Measurements from ENCODE around the gene USP51. TPM values are rescaled to one million over a fixed set of nuclear protein-coding genes. Genes with fewer than 3 reads are reported as not detected.
"Not testable (repeated sequence)": the region's sequence is repeated elsewhere in the genome, so short reads cannot be mapped to it uniquely, and the experiment has no call there.

USP51 gene
- 0.43 and 0.99 TPM in 2 replicates for total RNA-seq (2014; rRNA removed; shearing (Covaris generic); ENCODE audit: low replicate concordance)

DNA sequence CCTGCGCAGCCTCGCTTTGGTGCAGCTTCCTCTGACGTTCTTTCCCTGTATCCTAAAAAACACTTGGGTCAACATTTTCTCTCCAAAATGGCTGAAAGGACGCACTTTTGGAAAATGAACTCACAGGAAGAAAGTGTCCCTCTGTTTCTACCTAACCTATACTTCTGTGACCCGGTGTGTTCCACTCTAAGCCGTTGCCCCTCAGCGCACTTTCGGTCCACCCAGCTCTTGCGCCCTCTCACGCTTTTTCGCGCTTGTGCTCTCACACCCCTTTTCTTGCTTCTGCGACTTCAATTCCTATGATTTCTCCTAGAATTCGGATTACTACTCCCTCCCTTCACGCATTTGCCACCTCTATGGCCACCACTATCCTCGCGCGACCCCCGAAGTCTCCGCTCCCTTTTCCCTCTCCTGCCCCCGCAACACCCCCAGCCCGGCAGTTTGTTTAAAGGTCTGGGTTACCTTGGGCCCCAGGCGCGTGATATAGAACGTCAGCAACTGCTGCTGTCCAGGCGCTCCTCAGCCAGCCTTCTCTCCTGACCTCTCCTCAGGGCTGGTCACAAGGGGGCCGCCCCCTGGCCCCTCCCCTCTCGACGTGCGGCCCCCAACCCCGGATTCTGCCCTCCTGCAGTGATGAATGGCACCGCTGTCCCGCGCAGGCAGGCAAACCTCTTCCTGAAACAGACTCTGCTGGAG is at the start of gene USP51:
TSS of gene USP51 (minus strand) at position 535 of the 696 bp plus-strand sequence. CDS start 909 bp downstream, outside the sequence.
- Histone ChIP-seq H3K36me3 (no peaks in the 10 kb centered on the region), H3K9me3 (no peaks in the 10 kb centered on the region), H3K4me3 (peak within 1 kb of the TSS; percentile 53), H3K27me3 (no peaks in the 10 kb centered on the region)
- peak; percentile 2 for DNase-seq

DNA sequence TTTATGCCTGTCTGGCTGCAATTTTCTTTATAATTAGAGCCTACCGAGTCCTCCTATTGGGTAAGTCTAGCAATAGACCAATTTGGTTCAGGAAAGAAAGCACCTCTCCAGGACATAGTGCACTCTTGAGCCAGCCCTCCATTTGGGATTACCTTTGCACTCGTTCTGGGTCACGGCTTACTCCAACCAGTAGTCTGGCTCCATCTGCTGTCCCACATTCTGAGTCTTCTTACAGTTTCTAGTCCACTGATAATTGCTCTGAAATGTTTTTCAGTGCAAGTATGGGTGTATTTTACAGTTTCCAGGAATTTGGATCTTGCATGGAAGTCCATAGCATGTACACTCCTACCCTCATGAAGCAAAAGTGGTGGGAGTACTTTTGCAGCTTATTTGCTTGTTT is 34.8 kb upstream of the USP51 start:
- H3K9me3 ChIP-seq, result no peaks in the 10 kb centered on the region
- DNase-seq, result no peak
- H3K27me3 ChIP-seq, result no peaks in the 10 kb centered on the region
- no peaks in the 10 kb centered on the region for H3K36me3 ChIP-seq
- H3K4me3 ChIP-seq, result no peak overlapping the region

DNA sequence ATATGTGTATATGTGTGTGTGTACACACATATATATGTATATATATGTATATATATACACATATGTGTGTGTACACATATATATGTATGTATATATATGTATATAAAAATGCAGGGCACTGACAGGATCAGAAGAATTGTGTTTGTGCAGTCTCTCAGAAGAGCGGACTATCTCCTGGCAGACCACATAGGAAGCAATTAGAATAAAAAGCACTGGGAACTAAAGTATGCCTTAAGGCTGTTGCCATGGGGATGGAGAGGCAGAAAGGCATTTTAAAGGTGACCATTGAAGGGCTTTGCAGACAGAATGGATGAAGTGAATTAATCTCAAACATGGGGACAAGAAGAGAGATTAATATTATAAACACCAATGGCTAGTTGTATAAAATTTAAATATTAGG is 33.7 kb upstream of the USP51 start:
- Histone ChIP-seq H3K4me3 (no peak overlapping the region), H3K36me3 (no peaks in the 10 kb centered on the region), H3K27me3 (no peaks in the 10 kb centered on the region), H3K9me3 (no peaks in the 10 kb centered on the region)
- DNase-seq, result no peak

DNA sequence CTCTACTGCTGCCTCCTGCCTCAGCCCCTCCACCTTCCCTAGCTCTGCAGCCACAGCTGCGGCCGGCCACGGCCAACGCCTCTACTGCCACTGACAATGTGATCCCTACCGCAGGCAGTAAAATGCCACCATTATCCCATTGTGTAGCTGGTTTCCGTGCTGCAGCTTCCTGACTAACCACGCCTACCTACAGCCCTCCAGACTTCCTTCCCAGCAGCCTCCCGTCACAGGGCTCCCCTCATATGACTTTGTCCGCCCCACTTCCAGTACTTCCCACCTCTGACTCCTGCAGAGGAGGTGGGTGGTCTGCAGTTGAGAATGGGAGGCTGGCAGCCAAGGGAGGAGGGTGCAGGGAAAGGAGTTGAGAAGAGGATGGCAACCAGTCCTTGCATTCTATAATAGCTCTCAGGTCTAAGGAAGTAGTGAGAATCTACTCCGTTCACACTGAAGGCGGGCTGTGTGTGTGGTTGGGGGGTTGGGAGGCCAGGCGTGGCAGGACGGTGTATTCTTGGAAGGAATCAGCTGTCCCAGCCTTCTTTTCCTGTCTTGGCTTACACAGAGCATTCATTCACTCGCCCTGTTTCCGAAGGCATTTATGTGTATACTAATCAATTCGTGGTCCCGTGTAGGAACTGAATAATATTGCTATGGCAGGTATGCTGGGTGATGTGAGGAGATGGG is 33.1 kb upstream of the USP51 start:
- Histone ChIP-seq H3K36me3 (no peaks in the 10 kb centered on the region), H3K4me3 (no peak overlapping the region), H3K9me3 (no peaks in the 10 kb centered on the region), H3K27me3 (no peaks in the 10 kb centered on the region)
- DNase-seq, result no peak

DNA sequence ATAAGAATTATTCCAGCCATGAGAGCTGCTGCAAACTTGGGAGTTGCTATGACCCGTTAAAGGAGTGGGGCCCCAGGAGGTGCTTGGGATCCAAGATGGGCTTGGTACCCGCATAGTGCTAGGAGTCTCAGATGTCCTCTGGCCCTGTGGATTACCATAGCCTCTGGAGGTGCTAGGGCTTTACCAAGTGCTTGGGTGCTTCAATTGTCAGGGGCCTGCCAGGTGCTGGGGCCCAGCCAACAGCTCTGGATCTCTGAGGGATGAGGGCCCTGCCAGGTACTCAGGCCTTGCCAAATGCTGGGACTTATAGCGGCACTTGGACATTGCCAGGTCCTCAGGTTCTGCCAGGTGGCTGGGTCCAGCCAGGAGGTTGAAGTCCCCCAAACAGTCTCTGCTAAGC is 32.0 kb upstream of the USP51 start:
- H3K4me3 ChIP-seq, result no peak overlapping the region
- DNase-seq, result no peak
- no peaks in the 10 kb centered on the region for H3K36me3 ChIP-seq
- H3K9me3 ChIP-seq, result no peaks in the 10 kb centered on the region
- H3K27me3 ChIP-seq, result no peaks in the 10 kb centered on the region

DNA sequence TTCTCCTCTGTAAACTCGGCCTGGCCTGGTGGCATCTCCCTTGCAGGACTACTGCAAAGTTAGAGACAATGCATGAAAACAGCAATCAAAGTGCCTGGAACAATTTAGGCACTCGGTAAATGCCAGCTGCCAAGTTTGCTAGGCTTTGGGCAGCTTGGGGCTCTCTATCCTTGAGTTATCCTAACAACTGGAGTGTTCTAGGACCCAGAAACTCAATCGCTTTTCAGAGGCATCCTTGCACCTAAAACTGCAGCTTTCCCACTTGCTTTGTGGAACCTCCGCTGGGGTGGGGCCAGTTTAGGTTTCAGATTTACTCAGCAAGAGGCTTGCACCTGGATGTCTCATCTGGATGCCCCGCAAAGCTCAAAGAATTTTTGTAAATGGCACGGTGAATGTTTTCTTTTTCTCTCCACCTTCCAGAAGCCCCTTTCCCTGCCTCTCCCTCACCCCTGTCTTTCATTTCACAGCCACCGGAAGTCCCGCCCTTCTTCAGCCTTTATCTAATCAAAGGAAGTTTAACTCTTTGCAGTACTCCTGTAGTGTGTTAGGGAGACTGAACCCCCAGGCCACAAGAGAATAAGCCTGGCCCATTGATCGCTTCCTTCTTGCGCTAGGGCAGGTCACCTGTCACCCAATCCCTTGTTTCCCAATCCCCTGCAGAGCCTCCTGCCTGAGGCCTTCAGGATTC is 27.3 kb upstream of the USP51 start:
- H3K4me3 ChIP-seq, DNase-seq, H3K27me3 ChIP-seq, H3K36me3 ChIP-seq, H3K9me3 ChIP-seq: not testable (repeated sequence)

DNA sequence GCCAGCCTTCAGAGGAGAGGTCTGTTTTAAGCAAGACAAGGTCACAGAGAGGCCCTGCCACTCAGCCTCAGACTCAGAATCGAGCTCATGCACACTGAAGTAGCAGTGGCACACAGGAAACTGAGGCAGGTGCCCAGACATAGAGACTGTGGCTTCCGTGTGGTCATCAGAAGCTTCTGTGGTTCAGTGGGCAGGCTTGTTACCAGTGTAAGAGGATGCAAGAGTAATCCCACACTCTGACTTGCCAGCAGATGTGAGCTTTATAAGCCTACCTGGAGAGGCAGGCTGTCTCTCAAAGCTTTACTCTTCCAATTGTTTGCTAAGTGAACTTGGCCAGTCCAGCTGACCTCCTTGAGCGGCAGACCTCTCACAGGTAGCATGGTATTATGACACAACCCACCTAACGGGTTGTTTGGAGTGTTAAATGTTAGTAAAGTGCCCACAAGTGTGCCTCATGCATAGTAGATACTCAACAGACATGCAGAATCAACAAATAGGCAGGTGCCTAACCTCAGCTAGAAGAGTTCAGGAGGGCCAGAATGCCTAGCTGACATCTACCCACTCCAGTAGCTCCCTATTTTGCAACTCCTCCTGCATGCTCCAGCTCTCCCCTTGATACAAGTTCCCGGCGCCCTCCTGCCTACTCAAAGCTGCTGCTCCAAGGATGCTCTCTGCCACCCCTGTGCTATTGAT is 23.5 kb upstream of the USP51 start:
- not testable (repeated sequence) for H3K27me3 ChIP-seq, H3K9me3 ChIP-seq, H3K4me3 ChIP-seq, H3K36me3 ChIP-seq, DNase-seq

DNA sequence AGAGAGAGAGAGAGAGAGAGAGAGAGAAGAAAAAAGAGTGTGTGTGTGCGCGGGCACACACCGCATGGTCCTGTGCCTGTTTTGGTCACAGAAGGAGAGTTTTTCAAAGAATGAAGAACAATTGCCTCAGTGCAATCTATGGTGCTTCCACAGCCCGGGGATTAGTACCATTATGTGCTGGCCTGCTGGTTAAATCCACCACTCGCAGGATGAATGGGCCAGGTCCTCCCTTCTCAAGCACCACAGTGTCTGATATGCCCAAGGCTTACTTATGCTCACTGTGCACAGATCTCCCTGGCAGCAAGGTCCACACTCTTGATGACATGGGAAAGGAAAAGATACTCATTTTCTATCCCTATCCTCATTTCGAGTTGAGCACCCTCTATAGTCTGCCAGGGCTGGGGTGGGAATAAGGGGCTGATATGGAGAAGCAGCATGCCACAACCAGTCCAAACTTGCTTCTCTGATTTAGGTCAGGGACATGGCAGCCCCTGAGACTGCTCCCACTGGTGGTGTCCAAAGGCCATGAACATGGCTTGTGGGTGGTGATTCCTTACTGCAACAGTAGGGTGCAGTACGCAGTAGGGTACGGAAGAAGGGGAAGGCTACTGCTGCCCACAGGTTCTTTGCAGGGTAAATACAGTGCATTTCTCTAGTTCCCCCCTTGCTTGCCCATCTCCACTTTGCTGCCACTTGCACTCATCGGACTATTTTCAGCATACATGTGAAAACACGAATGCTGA is 18.9 kb upstream of the USP51 start:
- not testable (repeated sequence) for H3K9me3 ChIP-seq, H3K4me3 ChIP-seq, H3K36me3 ChIP-seq, DNase-seq, H3K27me3 ChIP-seq

DNA sequence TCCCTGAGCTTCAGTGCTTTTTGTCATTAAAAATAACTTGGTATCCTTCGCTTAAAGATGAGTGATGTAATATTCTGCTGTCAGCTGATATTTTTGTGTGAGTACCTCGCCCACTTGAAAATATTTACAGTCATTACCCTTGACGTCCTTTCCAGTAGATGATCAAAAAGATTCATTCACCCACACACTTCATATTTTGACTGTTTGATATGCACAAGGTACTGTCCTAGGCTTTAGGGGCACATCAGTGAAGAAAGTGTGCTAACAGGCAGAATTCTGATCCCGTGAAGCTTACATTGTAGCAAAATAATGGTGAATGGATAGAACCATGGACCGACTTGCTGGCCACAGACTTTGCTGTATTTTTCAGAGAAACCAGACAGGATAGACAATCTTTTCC is 18.1 kb upstream of the USP51 start:
- not testable (repeated sequence) for H3K27me3 ChIP-seq, DNase-seq

DNA sequence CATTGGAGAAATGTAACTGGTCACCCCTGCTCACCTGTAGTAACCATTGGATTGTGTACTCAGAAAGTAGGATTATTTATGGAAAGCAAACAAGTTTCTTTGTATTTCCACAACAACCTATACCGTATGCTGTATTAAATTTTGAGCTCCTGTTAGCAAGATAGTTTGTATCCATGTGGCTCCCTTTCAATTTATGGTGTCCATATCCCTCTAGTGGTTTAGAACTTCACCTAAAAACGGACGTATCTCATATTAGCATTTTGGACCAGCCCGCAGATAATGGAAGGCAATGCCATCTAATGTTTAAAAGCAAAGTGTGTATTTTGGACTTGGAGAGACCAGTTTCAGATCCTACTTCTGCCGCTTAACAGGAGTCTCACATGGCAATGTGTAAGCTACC is 17.4 kb upstream of the USP51 start:
- not testable (repeated sequence) for H3K36me3 ChIP-seq, H3K9me3 ChIP-seq, H3K4me3 ChIP-seq, H3K27me3 ChIP-seq, DNase-seq

More for the DNA sequence above, 18.1 kb upstream of the USP51 start:
- not testable (repeated sequence) for H3K4me3 ChIP-seq, H3K9me3 ChIP-seq, H3K36me3 ChIP-seq

DNA sequence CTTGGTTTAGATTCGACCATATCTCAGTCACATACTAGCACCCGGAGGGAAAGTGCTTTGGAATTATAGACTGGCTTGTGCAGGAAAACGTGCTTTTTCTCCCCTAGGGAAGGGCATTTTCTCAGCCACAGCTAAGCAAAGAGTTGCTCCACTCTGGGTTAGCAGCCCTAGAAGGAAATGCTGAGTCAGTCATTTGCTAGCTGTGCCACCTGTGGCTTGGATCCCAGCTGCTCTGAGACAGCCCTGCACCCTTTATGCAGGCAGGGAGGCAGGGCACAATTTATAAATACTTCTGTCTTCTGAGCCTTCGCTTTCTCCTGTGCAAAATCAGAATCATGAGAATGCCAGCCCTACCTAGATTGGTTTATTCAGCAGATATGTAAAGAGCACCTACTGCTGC is 1.3 kb upstream of the USP51 start:
- no peak for DNase-seq
- Histone ChIP-seq H3K9me3 (no peaks in the 10 kb centered on the region), H3K4me3 (no peak overlapping the region), H3K27me3 (no peaks in the 10 kb centered on the region), H3K36me3 (no peaks in the 10 kb centered on the region)

DNA sequence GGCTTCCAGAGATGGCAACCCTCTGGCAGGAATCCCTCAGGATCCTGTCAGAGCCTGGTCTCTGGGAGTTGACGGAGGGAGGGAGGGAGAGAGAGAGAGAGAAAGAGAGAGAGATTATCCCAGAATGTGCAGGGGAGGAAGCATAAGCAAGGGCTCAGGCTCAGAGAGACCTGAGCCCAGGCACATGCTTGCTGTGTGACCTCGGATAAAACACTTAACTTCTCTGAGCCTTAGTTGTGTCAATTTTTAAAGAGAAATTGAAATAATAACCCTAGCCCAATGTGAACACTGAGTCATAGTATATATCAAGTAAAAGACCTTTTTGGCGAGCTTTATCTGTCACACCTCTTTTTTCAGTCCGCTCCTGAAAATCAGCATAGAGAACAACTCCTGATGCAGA is 473 bp upstream of the USP51 start:
- H3K27me3 ChIP-seq, result no peaks in the 10 kb centered on the region
- no peak overlapping the region for H3K4me3 ChIP-seq
- no peak for DNase-seq
- no peaks in the 10 kb centered on the region for H3K36me3 ChIP-seq
- no peaks in the 10 kb centered on the region for H3K9me3 ChIP-seq

DNA sequence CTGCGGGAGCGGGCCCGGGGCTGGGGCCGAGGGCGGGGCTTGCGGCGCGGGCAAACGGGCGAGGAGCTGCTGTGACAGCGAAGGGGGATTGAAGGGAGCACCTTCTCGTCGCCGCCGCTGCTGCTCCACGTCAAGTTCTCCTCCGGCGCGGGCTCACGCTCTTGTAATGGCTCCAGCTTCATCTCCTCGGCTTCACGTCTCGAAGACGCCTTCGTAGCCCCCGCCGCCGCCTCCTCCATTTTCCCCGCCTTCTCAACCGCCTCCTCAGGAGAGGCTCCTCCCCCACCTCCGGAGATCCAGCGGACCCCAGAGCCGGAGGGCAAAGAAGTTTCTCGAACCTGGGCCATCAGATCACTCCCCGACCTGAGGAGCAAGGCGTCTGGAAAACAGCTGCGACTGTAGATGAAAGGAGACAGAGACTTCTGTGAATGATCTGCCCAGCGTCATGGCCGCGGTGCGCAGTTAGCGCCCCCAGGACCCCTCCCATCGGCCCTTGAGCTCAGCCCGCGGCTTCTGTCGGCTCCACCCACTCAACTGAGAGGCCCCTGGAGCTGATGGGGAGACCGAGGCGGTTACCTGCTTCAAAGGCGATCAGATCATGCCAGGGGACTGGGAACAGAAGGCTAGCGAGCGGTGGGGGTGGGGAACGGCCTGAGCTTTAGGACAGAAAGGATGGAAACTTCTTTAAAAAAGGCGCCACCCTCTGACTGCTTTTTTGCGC is 895 bp downstream of the USP51 start:
- Histone ChIP-seq H3K36me3 (no peaks in the 10 kb centered on the region), H3K27me3 (no peaks in the 10 kb centered on the region), H3K9me3 (no peaks in the 10 kb centered on the region), H3K4me3 (peak overlapping the region; percentile 53)
- DNase-seq, result peak; percentile 41

DNA sequence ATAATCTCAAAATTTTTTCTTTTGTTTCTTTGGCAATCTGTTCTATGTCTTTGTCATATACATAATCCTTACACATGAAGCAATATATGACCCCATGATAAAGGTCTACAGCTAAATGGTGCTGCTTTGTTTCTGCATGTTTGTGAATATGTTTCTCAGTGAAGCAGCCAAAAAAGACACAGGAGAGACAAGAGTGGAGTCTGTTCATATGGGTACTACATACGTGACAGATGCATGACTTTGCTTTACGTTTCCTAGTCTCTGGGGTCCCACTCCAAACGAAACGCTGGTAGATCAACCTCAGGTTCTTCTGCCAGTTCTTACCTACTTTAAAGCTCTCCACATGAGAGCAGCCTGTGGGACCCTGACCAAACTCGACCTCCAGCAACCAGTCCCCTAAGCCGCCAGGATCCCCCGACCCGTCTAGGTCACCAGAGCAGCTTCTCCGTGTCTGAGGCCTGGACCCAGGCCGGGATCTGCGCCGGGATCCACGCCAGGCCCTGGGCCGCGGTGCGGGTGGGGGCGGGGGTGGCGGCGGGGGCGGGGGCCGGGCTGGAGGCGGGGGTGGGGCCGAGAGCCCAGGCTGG is 1.5 kb downstream of the USP51 start:
- Histone ChIP-seq H3K27me3 (no peaks in the 10 kb centered on the region), H3K36me3 (no peaks in the 10 kb centered on the region), H3K9me3 (no peaks in the 10 kb centered on the region), H3K4me3 (no peak overlapping the region)
- no peak for DNase-seq

DNA sequence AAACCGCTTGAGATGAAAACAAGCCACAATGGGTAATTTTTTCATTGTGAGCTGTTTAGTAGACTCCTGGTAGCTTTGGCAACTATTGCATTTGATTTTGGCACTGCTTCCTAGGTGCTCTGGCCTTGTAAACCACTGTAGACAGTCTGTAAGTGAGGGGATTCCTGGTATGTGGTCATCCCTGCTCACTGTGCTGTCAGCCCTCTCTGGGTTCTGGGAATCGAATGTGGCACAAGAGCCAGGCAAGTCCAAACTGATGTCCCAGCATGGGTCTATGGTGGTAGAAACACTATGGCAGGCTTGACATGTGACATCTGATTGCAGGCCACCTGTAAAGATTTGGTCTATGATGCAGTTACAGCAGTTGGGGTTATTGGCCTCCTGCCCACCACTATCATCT is 2.5 kb downstream of the USP51 start:
- H3K27me3 ChIP-seq, result no peaks in the 10 kb centered on the region
- H3K9me3 ChIP-seq, result no peaks in the 10 kb centered on the region
- H3K36me3 ChIP-seq, result no peaks in the 10 kb centered on the region
- H3K4me3 ChIP-seq, result no peak overlapping the region
- DNase-seq, result no peak

DNA sequence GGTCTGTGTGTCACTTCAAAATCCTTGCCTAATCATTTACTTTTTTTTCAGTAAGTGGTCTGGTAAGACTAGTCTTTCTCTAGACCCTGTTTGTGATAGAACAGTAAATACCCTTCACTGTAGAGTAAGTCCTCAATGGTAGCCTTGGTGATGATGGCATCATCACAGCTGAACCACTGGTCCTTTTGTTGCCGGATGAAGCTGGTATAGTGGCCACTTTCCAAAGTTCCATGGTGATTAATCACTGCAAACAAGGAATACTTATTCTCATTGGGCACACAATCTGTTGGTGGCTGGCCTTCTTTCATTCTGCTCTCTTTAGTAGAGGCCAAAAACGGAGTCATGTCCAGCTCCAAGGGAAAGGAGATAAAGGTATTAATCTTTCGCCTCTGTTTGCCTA is 2.9 kb downstream of the USP51 start:
- Histone ChIP-seq H3K36me3 (no peaks in the 10 kb centered on the region), H3K4me3 (no peak overlapping the region), H3K9me3 (no peaks in the 10 kb centered on the region), H3K27me3 (no peaks in the 10 kb centered on the region)
- DNase-seq, result peak; percentile 24
